ENCODE measurements around the gene DEGS2.
"Not testable (repeated sequence)": the region's sequence is repeated elsewhere in the genome, so short reads cannot be mapped to it uniquely, and the experiment has no call there.

The DEGS2 gene

DNA sequence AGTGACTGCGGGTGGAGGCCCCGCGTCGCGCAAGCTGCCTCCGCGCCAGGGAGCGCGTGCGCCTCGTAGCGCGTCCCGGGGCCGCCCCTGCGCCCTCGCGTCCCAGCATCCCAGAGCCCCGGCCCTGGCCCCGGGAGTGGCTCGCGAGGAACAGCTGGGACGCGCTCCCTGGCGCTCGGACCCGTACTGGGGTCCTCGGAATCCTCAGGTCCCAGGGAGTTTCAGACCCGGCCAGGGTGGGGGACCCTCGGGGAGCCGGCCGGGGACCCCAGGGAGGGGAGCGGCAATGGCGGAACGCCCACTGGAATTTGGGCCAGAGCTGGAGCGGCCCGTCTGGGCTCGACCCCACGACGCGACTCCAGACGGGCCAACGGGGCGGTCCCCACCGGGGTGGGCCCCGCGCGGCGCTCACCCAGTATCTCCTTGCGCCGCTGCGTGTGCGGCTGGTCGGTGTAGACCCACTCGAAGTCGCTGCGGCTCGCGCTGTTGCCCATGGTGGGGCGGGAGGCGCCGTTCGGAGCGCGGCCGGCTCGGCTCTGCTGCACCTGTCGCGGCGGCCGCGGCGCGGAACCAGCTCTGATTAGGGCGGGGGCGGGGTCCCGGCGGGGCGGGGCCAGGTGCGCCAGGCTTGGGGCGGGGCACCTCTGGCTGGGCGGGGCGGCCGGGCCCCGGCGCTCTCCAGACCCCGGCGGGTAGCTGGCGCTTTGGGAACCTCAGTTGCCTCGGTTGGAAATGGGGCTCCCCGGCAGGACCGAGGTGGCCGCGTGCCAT lies at the start of gene DEGS2:
Gene DEGS2 (minus strand): TSS at position 552 of the 771 bp plus-strand sequence. CDS start 58 bp downstream, at position 494.
- DNase-seq = peak; percentile 74

DNA sequence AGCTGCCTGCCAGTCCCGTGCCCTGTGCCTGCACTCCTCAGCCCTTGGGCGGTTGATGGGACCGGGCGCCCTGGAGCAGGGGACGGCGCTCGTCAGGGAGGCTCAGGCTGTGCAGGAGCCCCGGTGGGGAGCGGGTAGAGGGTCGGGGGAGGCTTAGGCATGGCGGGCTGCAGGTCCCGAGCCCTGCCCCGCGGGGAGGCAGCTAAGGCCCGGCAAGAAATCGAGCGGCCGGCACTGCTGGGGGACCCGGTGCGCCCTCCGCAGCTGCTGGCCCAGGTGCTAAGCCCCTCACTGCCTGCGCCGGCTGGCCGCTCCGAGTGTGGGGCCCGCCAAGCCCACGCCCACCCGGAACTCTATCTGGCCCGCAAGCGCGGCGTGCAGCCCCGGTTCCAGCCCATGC lies 48.7 kb upstream of the DEGS2 start:
- not testable (repeated sequence) for DNase-seq

DNA sequence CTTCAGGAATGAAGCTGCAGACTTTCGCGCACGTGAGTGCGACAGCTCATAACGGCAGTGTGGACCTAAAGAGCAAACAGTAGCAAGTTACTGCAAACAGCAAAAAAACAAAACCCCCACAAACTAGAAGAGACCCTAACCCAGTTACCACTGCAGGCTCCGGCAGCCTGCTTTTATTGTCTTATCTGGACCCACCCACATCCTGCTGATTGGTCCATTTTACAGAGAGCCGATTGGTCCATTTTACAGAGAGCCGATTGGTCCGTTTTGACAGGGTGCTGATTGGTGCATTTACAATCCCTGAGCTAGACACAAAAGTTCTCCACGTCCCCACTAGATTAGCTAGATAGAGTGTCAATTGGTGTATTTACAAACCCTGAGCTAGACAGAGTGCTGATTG lies 48.1 kb upstream of the DEGS2 start:
- not testable (repeated sequence) for DNase-seq

DNA sequence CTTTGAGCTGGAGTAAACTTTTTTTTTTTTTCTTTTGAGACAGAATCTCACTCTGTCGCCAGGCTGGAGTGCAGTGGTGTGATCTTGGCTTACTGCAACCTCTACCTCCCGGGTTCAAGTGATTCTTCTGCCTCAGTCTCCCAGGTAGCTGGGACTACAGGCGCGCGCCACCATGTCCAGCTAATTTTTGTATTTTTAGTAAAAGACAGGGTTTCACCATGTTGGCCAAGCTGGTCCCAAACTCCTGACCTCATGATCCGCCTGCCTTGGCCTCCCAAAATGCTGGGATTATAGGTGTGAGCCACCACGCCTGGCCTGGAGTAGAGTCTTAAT lies 45.4 kb upstream of the DEGS2 start:
- DNase-seq = not testable (repeated sequence)

DNA sequence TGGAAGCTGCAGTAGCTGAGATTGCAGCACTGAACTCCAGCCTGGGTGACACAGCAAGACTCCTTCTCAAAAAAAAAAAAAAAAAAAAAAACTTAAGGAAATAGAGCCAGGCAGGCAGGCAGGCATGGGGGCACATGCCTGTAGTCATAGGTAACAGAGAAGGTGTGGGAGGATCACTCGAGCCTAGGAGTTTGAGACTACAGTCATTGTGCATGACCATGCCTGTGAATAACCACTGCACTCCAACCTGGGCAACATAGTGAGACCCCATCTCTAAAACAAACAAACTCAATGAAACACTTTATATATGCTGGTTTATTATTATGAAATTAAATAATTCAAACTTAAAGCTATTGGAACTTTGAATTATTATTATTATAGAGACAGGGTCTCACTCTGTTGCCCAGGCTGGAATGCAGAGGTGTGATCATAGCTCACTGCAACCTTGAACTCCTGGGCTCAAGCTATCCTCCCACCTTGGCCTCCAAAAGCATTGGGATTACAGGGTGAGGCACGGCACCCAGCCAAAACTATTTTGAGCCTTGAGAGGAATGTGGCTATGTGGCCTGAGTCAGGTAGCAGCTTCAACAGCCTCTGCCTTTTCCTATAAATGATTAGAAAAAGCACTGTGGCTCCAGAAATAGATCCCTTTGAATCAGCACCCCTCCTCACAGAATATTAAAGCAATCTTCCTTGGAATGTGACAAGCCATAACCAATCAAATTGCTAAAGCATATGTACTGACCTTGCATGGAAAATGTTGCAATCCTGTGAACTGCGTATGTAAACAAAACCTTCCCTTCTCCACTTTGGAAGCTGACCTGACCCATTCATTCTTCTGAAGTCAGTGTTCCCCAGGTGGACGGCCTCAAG lies 44.8 kb upstream of the DEGS2 start:
- no peak for DNase-seq

DNA sequence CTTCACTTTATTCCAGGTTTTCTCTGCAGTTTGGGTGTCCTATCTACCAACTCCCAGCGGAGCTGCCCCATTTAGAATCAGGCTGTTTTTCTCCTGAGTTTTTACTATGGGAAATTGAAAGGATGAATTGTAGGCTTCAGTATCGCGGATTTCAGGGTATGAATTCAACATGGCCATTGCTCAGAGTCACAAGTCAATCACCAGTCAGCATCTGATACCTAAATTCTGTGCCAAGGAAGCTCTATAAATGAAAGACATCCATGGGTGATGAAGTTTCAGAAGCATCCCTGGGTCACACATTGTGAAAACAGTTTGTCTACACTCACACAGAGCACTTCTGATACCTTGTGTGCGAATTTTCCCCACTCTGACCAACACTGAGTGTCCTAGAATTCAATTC lies 43.7 kb upstream of the DEGS2 start:
- DNase-seq = no peak

DNA sequence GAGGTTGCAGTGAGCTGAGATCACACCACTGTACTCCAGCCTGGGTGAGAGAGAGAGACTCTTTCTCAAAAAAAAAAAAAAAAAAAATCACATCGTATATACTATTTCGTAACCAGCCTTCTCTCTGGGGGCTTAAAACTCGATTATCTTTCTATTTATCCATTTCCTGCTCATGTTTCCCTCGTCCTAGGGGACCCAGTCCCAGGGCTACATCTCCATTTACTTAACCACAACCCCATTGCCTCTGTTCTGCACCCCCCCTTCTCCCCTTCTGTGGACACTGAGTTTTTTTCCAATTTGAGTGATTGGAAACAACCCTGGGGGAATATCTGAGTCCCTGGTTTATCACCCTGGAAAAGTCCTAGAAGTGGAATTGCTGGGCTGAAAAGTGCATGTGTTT lies 43.3 kb upstream of the DEGS2 start:
- DNase-seq = no peak

DNA sequence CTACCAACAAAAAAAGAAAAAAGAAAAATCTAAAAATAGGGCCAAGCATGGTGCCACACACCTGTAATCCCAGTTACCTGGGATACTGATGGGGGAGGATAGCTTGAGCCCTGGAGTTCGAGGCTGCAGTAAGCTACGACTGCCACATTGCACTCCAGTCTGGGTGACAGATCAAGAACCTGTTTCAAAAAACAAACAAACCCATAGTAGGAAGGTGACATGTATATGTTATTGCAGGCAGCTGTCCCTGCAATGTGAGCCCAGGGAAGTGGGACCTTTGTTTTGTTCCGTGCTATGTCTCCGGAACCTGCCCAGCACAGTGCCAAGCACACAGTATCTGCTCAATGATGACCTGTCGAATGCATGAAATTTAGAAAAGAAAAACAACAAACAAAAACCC lies 42.3 kb upstream of the DEGS2 start:
- no peak for DNase-seq

DNA sequence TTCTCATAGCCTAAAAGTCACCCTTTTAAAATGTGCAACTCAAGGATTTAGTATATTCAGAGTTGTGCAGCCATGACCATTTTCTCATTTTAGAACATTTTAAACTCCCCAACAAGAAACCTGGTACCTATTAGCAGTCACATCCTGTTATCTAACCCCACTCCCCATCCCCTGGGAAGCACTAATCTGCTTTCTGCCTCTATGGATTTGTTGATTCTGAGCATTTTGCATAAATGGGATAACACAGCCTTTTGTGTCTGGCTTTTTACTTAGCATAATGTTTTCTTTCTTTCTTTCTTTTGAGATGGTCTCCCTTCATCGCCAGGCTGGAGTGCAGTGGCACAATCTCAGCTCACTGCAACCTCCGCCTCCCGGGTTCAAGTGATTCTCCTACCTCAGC lies 40.9 kb upstream of the DEGS2 start:
- DNase-seq = no peak

DNA sequence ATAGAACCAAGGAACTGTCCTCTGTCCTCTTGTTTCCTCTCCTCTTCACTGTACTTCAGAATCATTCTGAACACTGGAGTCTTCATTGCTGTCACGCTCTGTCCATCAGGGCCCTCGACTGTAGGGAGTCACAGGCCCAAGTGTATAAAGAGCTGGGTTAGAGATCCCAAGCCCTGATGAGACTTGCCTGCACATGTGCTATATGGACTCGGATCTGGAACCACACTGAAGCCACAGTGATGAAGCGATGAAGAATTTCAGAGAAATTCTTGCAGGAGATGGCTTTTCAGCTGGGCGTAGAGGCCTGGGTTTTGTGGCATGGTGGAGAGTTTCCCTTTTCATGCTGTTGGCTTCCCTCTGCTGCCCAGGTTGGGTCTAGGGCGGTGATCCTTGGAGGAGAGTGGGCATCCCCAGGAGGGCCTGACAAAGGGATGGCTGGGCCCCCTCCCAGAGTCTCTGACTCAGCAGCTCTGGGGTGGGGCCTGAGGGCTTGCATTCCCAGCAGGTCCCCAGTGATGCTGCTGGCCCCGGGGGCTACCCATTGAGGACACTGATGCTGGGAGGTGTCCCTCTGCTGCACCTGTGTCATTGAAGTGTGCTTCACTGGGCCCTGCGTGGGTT lies 39.9 kb upstream of the DEGS2 start:
- no peak for DNase-seq

DNA sequence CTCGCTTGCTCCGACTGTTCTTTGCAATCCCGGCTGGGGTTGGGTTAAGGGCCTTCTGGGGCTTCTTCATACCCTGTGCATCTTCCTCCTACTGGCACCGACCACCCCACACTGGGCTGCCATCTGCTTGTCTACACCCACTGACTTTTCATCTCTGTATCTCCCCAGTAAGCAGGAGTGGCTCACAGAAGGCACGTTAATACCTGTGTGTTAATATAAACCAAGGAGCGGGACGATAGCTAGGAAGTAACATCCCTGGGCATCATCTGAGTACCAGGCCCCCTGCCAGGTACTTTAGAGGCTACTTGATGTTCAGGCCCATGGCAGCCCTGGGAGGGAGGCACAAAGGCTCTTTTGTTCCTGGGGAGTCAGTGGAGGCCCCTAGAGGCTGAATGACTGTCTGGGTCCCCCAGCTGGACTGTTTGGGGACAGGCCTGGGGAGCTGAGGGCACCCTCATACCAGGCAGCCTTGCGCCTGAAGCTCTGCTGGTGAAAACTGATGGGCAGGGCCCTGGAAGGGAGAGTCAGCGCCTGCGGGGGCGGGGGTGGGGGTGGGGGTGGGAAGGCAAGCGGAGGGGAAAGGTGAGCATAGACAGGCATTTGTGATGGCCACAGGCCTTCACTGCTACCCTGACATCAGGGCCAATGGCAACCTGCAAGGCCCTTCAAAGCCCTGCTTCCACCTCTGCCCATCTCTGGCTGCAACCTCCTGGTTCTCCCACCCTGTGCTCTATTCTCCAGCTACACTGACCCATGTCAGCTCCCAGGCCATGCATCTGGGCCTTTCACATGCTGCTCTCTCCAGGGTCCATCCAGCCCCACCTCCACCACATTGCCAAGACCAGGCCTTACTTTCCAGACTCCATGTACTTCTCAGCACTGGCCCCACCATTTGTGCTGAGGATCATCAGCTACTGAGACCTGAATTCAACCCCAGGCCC lies 34.2 kb upstream of the DEGS2 start:
- DNase-seq = peak; percentile 40

DNA sequence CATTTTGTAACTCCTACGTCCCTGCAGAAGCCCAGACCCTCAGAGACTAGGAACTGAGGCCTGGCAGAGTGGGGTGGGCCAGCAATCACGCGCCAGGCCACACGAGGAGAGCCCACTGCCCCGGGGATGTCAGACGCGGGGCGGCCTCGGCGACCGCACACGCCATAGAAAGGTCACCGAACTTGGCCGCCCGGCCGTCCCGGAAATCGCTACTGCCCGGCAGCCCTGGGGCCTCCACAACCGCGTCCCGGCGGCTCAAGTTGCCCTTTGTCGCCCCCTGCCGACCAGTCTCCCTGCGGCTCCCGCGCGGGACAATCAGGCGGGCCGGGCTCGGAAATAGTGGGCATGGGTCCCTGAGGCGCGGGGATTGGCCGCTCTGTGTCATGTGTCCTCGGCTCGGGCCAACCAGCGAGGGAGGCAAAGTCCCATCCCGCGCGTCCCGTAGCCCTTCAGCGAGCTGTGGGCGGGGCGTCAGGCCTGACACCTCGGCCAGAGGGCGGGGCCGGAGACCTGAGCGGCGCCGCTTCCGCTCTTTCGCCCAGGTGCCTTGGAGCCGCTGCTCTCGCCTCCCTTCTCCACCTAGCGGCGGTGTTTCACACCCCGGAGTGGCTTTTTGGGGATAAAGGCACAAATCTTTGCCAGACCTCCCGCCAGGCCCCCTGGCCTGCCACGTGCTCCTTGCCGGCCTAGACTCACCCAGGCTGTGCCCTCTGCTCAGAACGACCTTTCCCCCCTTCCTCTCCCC lies 33.4 kb upstream of the DEGS2 start:
- DNase-seq = peak; percentile 100

DNA sequence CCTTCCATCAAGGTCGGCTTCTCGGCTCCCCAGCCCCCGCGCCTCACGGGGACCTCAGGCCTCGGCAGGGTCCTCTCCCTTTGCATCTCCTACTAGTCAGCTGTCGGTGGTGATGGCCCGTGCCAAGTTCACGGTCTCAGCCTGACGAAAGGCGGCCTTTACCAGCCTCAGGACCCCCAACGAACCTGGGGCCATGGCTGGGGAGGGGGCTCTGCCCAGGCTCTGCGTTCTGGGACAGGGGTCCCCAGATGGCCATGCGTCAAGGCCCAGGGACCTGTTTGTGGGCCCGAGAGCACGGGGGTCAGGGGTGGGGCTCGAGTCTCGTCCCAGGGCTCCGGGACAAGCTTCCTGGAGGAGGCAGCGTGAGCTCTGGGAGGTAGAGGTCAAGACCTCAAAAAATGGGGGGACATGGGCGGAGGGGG lies 32.8 kb upstream of the DEGS2 start:
- peak; percentile 37 for DNase-seq

DNA sequence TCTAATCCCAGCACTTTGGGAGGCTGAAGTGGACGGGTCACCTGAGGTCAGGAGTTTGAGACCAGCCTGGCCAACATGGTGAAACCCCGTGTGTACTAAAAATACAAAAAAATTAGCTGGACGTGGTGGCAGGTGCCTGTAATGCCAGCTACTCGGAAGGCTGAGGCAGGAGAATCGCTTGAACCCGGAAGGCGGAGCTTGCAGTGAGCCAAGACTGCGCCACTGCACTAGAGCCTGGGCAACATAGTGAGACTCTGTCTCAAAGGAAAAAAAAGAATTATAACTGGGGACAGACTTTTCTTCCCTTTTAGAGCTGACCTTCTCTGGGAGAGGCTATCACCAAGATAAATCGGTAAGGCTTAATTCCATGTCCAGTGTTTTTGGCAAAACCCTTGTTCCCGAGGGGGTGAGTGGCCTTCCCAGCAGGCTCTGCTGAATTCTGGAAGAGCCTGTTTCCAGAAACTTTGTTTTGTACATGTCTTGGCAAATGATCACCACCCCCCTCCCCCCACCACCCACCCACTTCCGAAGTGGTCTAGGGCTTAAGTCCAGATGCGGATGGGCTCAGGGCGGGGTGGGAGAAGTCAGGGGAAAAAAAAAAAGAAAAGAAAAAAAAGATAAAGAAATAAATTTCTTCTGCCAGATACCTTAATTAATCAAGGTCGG lies 32.3 kb upstream of the DEGS2 start:
- DNase-seq = no peak

DNA sequence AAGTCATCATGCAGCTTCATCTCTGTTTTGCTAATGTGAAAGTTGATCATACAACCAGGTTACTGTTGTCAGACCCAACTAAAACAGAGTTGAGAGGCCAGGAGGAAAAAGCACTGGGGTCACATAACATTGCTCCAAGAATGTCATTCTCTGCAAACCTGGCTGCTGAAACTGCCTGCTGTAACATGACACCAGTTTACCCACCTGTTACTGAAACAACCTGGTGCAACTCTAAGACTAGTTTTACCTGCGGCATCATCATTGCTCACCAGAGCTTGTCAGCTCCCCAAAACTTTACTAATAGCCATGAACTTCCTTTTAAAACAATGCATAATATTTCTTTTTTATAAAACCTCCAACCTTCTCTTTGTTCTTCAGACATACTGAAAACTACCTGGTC lies 30.7 kb upstream of the DEGS2 start:
- no peak for DNase-seq

DNA sequence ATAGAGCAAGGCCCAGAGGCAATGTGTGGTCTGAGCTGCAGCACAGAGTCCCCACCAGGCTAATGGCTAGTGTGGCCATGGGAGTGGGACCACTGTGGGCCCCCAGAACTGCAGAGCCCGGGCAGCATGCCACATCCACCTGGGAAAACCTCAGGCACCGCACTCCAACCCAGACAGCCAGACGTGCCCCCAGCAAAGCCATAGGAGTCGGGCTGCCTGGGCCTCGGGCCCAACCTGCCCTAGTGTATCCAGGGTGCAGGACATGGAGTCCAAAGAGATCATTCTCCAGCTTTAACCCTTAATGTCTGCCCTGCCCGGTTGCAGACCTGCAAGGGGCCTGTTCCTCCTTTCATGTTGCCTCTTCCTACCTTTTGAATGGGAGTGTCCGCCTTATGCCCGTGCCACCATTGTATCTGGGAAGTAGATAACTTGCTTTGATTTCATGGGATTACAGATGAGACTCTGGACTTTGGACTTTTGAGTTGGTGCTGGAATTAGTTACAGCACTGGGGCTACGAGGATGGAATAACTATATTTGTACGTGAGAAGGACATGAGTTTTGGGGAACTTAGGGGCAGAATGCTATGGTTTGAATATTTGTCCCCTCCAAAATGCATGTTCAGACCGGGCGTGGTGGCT lies 29.1 kb upstream of the DEGS2 start:
- no peak for DNase-seq

DNA sequence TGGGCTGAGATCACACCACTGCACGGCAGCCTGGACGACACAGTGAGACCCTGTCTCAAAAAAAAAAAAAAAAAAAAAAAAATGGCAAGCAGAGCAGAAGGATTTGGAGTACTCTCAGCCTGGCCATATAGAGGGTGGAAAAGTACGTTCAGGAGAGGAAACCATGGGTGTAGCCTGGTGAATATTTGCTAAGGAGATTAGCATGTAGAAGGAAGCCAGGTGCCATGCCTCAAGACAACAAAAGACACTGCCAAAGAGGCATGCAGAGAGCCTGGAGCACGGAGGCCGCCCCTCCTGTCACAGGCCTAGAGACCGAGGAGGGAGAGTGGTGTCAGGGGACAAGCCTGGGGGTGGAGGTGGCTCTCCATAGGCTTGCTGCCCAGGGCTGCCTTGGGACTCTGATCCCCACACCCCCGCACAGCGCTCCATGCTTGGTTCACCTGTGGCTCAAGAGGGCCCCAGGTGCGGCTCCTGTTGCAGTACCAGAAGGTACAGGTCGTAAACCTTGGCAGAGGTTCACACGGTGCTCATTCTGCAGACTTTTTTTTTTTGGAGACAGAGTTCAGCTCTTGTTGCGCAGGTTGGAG lies 27.9 kb upstream of the DEGS2 start:
- DNase-seq = no peak

DNA sequence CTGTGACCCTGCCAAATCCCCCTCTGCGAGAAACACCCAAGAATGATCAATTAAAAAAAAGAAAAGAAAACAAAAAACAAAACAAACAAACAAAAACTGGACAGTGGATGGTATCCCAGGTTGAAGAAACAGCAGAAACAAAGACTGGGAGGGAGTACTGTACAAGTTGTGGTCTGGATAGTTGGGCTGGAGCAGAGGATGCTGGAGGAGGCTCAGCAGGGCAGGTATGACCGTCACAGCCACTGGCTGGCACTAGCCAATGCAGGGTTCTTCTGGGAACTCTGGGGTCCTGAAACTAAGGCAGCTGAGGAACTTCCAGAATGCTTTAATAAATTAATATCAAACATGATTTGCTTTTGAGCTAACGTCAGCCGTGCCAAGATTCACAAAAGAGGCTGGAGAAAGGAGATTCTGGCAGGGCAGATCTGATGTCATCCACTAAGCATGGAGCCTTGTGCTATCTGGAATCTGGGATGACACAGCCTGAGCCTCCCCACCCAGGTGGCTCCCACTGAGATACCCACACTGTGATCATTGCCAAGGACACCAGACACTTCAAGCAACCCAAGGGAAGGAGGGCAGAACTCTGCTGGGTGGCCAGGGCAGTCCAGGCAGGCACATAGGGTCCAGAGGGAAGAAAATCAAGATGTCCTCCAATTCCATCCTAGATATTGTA lies 22.6 kb upstream of the DEGS2 start:
- not testable (repeated sequence) for DNase-seq

DNA sequence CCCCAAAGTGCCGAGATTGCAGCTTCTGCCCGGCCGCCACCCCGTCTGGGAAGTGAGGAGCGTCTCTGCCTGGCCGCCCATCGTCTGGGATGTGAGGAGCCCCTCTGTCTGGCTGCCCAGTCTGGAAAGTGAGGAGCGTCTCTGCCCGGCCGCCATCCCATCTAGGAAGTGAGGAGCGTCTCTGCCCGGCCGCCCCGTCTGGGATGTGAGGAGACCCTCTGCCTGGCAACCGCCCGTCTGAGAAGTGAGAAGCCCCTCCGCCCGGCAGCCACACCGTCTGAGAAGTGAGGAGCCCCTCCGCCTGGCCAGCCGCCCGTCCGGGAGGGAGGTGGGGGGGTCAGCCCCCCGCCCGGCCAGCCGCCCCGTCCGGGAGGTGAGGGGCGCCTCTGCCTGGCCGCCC lies 21.2 kb upstream of the DEGS2 start:
- not testable (repeated sequence) for DNase-seq

DNA sequence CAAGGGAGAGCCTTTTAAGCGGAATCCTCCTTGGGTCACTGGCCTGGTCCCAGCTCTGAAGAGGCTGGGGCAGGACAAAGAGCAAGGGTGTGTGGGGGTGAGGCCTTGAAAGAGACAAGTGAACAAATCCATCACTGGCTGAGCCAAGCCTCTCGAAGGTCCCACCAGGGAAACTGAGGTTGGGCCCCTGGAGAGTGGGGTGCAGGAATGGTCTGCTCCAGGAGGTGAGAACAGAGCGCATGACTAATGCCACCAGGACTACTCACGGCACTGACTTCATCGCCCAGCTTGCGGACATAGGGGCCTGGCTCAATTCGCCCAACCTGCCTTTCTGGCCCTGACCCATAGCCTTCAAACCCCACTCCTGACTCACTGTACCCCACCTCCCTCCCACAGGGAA lies 19.2 kb upstream of the DEGS2 start:
- no peak for DNase-seq
